SK-N-SH (cell line): Measurements from ENCODE around the gene DLG2. TPM values are rescaled to one million over a fixed set of nuclear protein-coding genes. Genes with fewer than 3 reads are reported as not detected.

ENCODE experiments used
- CTCF ChIA-PET: fragments of 300-600, 350-600 bp; formaldehyde crosslinking; extraction: SDS; loops from one replicate; lab custom pipeline; 2021; lab: Yijun Ruan, JAX
- POLR2A ChIA-PET: fragments of 350-600 bp; sonication (Branson Sonifier 250); formaldehyde crosslinking; extraction: SDS; loops from one replicate; lab custom pipeline; 2020; ENCODE audit warnings: antibody characterized with exemption, inconsistent platforms; lab: Yijun Ruan, JAX
- DNase-seq: peaks from one replicate; pipeline ENCODE4 v3.0.0; 2012
- H2AFZ ChIP-seq: fragments of 200-600 bp; sonication (generic); 2 replicates; pipeline ENCODE4 v1.8.1; 2016; ENCODE audit warnings: antibody characterized with exemption, mild to moderate bottlenecking, low read depth
- H3F3A ChIP-seq: fragments of 200-600 bp; sonication (generic); replicated peaks from 2 replicates; pipeline ENCODE3; 2016; ENCODE audit warnings: antibody characterized with exemption, mild to moderate bottlenecking; ENCODE audit not compliant: insufficient read depth
- H3K27ac ChIP-seq, 2 experiments: fragments of 200-500 bp in 1 of 2; fragments of 200-600 bp in 1 of 2; sonication (Bioruptor generic) in 1 of 2; sonication (generic), shearing (Covaris generic) in 1 of 2; 2 replicates each; pipeline versions ENCODE4 v1.5.1 to v1.6.1; 2014 to 2016; ENCODE audit warnings: low read depth in 2 of 2, inconsistent platforms in 1 of 2, low read length in 1 of 2, mild to moderate bottlenecking in 1 of 2, mixed read lengths in 1 of 2
- H3K27me3 ChIP-seq: fragments of 200-600 bp; sonication (generic), shearing (Covaris generic); 2 replicates; pipeline ENCODE4 v1.6.1; 2016; ENCODE audit warnings: mixed run types; ENCODE audit not compliant: insufficient read depth
- H3K36me3 ChIP-seq, 2 experiments: fragments of 200-500 bp in 1 of 2; fragments of 200-600 bp in 1 of 2; sonication (Bioruptor generic) in 1 of 2; sonication (generic) in 1 of 2; replicated peaks in 1 of 2; 2 replicates each; pipeline versions ENCODE3 to v1.5.1; 2014 to 2016; ENCODE audit warnings: low read length in 1 of 2, mild to moderate bottlenecking in 1 of 2; ENCODE audit not compliant: insufficient read depth in 2 of 2, control insufficient read depth in 1 of 2
- H3K4me1 ChIP-seq, 2 experiments: fragments of 200-500 bp in 1 of 2; fragments of 200-600 bp in 1 of 2; sonication (Bioruptor generic) in 1 of 2; sonication (generic), shearing (Covaris generic) in 1 of 2; 2 replicates each; pipeline versions ENCODE4 v1.5.1 to v1.6.1; 2014 to 2016; ENCODE audit warnings: low read depth in 1 of 2, low read length in 1 of 2, mixed run types in 1 of 2; ENCODE audit not compliant: insufficient read depth in 2 of 2, control insufficient read depth in 1 of 2
- H3K4me2 ChIP-seq: fragments of 200-600 bp; sonication (generic), shearing (Covaris generic); 2 replicates; pipeline ENCODE4 v1.6.1; 2017; ENCODE audit warnings: mixed run types
- H3K4me3 ChIP-seq, 2 experiments: fragments of 200-500 bp in 1 of 2; fragments of 200-600 bp in 1 of 2; sonication (Bioruptor generic) in 1 of 2; sonication (generic), shearing (Covaris generic) in 1 of 2; 2 replicates each; pipeline versions ENCODE4 v1.5.1 to v1.8.1; 2014 to 2016; ENCODE audit warnings: low read depth in 2 of 2, inconsistent platforms in 1 of 2, low read length in 1 of 2, mild to moderate bottlenecking in 1 of 2, mixed read lengths in 1 of 2, moderate library complexity in 1 of 2
- H3K79me2 ChIP-seq: fragments of 200-600 bp; sonication (generic); 2 replicates; pipeline ENCODE4 v1.8.1; 2017; ENCODE audit warnings: mild to moderate bottlenecking; ENCODE audit not compliant: insufficient read depth
- H3K9ac ChIP-seq: fragments of 200-600 bp; sonication (generic); 2 replicates; pipeline ENCODE4 v1.6.1; 2017; ENCODE audit warnings: mixed run types
- H3K9me2 ChIP-seq: fragments of 200-600 bp; sonication (generic); 2 replicates; pipeline ENCODE4 v1.6.1; 2017; ENCODE audit warnings: mixed run types
- H3K9me3 ChIP-seq: fragments of 200-600 bp; sonication (generic); 2 replicates; pipeline ENCODE4 v1.6.1; 2017; ENCODE audit warnings: mixed run types, mild to moderate bottlenecking, moderate library complexity
- H4K20me1 ChIP-seq: fragments of 200-600 bp; sonication (generic); 2 replicates; pipeline ENCODE4 v1.6.1; 2017; ENCODE audit warnings: mild to moderate bottlenecking, mixed run types; ENCODE audit not compliant: insufficient read depth
- ELF1 ChIP-seq: IDR thresholded peaks from 2 replicates; pipeline ENCODE4 v1.4.0; 2012
- EZH2phosphoT487 ChIP-seq: fragments of 200-600 bp; sonication (generic); IDR thresholded peaks from 2 replicates; pipeline ENCODE4 v1.6.1; 2017; ENCODE audit warnings: low read depth, mixed run types, mild to moderate bottlenecking, antibody characterized with exemption, moderate library complexity, borderline replicate concordance
- FOXJ3 ChIP-seq: sonication (generic); formaldehyde crosslinking; IDR thresholded peaks from 2 replicates; pipeline ENCODE4 v1.5.1; 2020; ENCODE audit warnings: mild to moderate bottlenecking, missing genetic modification reagents
- FOXM1 ChIP-seq: IDR thresholded peaks from 2 replicates; pipeline ENCODE4 v1.4.0; 2012; ENCODE audit warnings: low read depth, mild to moderate bottlenecking
- IRF3 ChIP-seq: fragments of 150-350 bp; IDR thresholded peaks from 2 replicates; pipeline ENCODE4 v1.6.1; 2016; ENCODE audit warnings: mild to moderate bottlenecking, low read depth, low read length
- JUND ChIP-seq: IDR thresholded peaks from 2 replicates; pipeline ENCODE4 v1.4.0; 2012
- MAX ChIP-seq: IDR thresholded peaks from 2 replicates; pipeline ENCODE4 v1.4.0; 2012; ENCODE audit warnings: low read depth
- MEF2A ChIP-seq: IDR thresholded peaks from 2 replicates; pipeline ENCODE4 v1.4.0; 2012; ENCODE audit warnings: low read depth, borderline replicate concordance
- NFIC ChIP-seq: IDR thresholded peaks from 2 replicates; pipeline ENCODE4 v1.4.0; 2012; ENCODE audit warnings: borderline replicate concordance
- PBX3 ChIP-seq: IDR thresholded peaks from 2 replicates; pipeline ENCODE4; 2012
- RAD21 ChIP-seq: IDR thresholded peaks from 2 replicates; pipeline ENCODE4 v1.6.1; 2012; ENCODE audit warnings: mild to moderate bottlenecking, low read length
- RCOR1 ChIP-seq: fragments of 150-350 bp; IDR thresholded peaks from 2 replicates; pipeline ENCODE4 v1.6.1; 2017; ENCODE audit warnings: antibody characterized with exemption, low read length
- REST ChIP-seq: IDR thresholded peaks from 2 replicates; pipeline ENCODE4 v1.6.1; 2012; ENCODE audit warnings: mild to moderate bottlenecking, low read depth, low read length, moderate library complexity
- SIN3A ChIP-seq: IDR thresholded peaks from 2 replicates; pipeline ENCODE4 v1.6.1; 2012; ENCODE audit warnings: low read depth, mild to moderate bottlenecking, low read length, moderate library complexity, borderline replicate concordance
- TEAD4 ChIP-seq: IDR thresholded peaks from 2 replicates; pipeline ENCODE4 v1.4.0; 2012; ENCODE audit warnings: mild to moderate bottlenecking, borderline replicate concordance; ENCODE audit not compliant: insufficient read depth
- USF1 ChIP-seq: IDR thresholded peaks from 2 replicates; pipeline ENCODE4 v1.4.0; 2012; ENCODE audit warnings: low read depth, borderline replicate concordance
- YY1 ChIP-seq: IDR thresholded peaks from 2 replicates; pipeline ENCODE4 v1.4.0; 2012; ENCODE audit warnings: low read depth, mild to moderate bottlenecking
- ZBTB33 ChIP-seq: IDR thresholded peaks from 2 replicates; pipeline ENCODE4 v1.4.0; 2012; ENCODE audit warnings: low read depth, borderline replicate concordance
- WGBS: methylation state at CpG from one replicate; pipeline ENCODE4 v1.1.6; 2017; ENCODE audit warnings: low lambda C conversion rate; 5-methylcytosine and 5-hydroxymethylcytosine counted together
- polyA plus RNA-seq, 3 experiments: library from polyadenylated mRNA; depleted of rRNA; stranded (reverse); fragments of >200 nt; gene quantifications; 2 replicates each; pipeline ENCODE4 v1.2.3, GENCODE V29; 2012

Gene DLG2
- polyA plus RNA-seq, 1 of the 3 experiments (the other 2 are of a cell fraction) = 0.21 TPM

- CTCF ChIA-PET = interaction anchor here (1.0 kb wide), 1 partner anchor 9 kb away, joined by 3 read pairs; no protein-coding TSS in a partner anchor
- Histone ChIP-seq H3K79me2 (no peaks in the 10 kb centered on the region), H3K4me1 (no peaks in the 10 kb centered on the region), H3K36me3 (no peaks in the 10 kb centered on the region), H3K9me3 (no peaks in the 10 kb centered on the region), H4K20me1 (no peaks in the 10 kb centered on the region), H3K9me2 (no peaks in the 10 kb centered on the region), H3F3A (no peaks in the 10 kb centered on the region), H2AFZ (no peak overlapping the region), H3K27me3 (no peaks in the 10 kb centered on the region), H3K27ac (no peak overlapping the region), H3K4me2 (no peak overlapping the region), H3K9ac (no peak overlapping the region), H3K4me3 (no peak overlapping the region)
- WGBS = 4% methylated on average over 2 of the region's 2 CpGs
- TF ChIP-seq IRF3 (no peak), FOXM1 (no peak), USF1 (no peak), YY1 (no peak), FOXJ3 (CRISPR knock-in tag) (no peak), ZBTB33 (no peak), NFIC (no peak), RCOR1 (no peak), MAX (no peak), JUND (no peak), RAD21 (no peak), PBX3 (no peak), EZH2phosphoT487 (no peak), SIN3A (no peak), TEAD4 (no peak), ELF1 (no peak), REST (no peak), MEF2A (no peak)
- DNase-seq = no peak
- POLR2A ChIA-PET = no interaction called here
Observed at GRCh38 chr11:85127349-85127748, 499.8 kb downstream of the DLG2 start.
